Lower leg skin (tissue), 3 donors: ENCODE measurements around the gene KRTAP5-6.

Source experiments
- CTCF ChIP-seq, 3 donors: fragments of 450-650 bp; IDR thresholded peaks; one replicate each; pipeline ENCODE4 v1.5.1; 2016; ENCODE audit warnings: antibody characterized with exemption in 3 of 3, mild to moderate bottlenecking in 3 of 3, moderate library complexity in 2 of 3
- POLR2A ChIP-seq, 2 donors: fragments of 450-650 bp; IDR thresholded peaks; one replicate each; pipeline ENCODE4 v1.6.1; 2016 to 2017; ENCODE audit warnings: antibody characterized with exemption in 2 of 2, mild to moderate bottlenecking in 1 of 2, moderate library complexity in 1 of 2

DNA sequence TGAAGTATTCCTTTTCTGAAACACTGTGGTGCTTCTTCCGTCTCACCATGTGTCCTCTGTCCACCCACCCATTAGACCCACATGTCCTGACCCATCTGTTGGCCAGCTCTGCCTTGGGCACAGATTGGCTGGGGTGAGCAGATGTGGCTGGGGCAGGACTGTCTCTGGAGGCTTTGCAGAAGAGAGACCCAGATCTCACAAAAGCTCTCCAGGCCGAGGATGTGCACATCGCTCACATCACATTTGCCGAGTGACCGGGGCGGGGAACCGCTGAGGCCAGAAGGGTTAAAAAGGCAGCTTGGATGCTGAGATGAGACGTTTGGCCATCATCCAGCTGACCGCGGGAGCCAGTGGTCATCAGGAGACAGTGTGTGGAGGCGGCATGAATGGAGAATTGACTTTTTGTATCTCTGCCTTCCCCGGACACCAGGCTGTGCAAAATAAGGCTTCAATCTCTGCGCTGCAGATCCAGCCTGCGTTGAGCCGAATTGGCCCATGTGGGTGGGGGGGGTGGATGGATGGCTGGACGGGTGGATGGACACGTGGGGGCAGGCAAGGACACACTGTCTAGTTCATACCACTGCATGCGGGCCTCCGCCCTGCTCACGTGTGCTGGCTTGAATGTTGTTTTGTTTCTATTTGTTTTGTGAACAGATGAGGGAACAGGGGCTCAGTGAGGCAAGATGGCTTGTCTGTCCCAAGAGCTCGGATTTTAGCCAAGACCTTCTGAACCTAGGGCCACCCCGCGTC is 47.3 kb downstream of the KRTAP5-6 start:
- TF ChIP-seq CTCF (IDR thresholded peaks at IDR 0.05) (no peak), POLR2A (IDR thresholded peaks at IDR 0.05) (no peak)
